Osteocyte (in vitro differentiated cells): ENCODE results near the gene TOX2. TPM values are rescaled to one million over a fixed set of nuclear protein-coding genes. Genes with fewer than 3 reads are reported as not detected.

Experiments
- DNase-seq: peaks from one replicate; pipeline ENCODE4 v3.0.0; 2021; ENCODE audit warnings: mixed read lengths; ENCODE audit not compliant: unreplicated experiment; ENCODE audit errors: extremely low spot score
- H3K27ac Mint-ChIP-seq: one replicate; pipeline ENCODE4 v1.8.0; 2021; ENCODE audit warnings: mild to moderate bottlenecking, mixed read lengths; ENCODE audit not compliant: unreplicated experiment
- H3K27me3 Mint-ChIP-seq: one replicate; pipeline ENCODE4 v1.8.0; 2021; ENCODE audit warnings: mixed read lengths; ENCODE audit not compliant: unreplicated experiment
- H3K36me3 Mint-ChIP-seq: one replicate; pipeline ENCODE4 v1.8.0; 2021; ENCODE audit warnings: mixed read lengths; ENCODE audit not compliant: unreplicated experiment
- H3K4me1 Mint-ChIP-seq: one replicate; pipeline ENCODE4 v1.8.0; 2021; ENCODE audit warnings: mixed read lengths; ENCODE audit not compliant: unreplicated experiment
- H3K4me3 Mint-ChIP-seq: one replicate; pipeline ENCODE4 v1.8.0; 2021; ENCODE audit warnings: mild to moderate bottlenecking, moderate library complexity, mixed read lengths; ENCODE audit not compliant: unreplicated experiment
- H3K9me3 Mint-ChIP-seq: one replicate; pipeline ENCODE4 v1.8.0; 2021; ENCODE audit warnings: mixed read lengths; ENCODE audit not compliant: unreplicated experiment
- CTCF ChIP-seq: fragments of 200-600 bp; sonication (generic); IDR thresholded peaks from 2 replicates; pipeline ENCODE4 v1.5.0; 2021; ENCODE audit warnings: antibody characterized with exemption, mild to moderate bottlenecking, moderate library complexity
- total RNA-seq: library from RNA; stranded (reverse); gene quantifications from 2 replicates; pipeline ENCODE4 v1.2.1, GENCODE V29; 2021

Gene TOX2
- total RNA-seq, 1 donor from 2014 or later, result not detected

DNA sequence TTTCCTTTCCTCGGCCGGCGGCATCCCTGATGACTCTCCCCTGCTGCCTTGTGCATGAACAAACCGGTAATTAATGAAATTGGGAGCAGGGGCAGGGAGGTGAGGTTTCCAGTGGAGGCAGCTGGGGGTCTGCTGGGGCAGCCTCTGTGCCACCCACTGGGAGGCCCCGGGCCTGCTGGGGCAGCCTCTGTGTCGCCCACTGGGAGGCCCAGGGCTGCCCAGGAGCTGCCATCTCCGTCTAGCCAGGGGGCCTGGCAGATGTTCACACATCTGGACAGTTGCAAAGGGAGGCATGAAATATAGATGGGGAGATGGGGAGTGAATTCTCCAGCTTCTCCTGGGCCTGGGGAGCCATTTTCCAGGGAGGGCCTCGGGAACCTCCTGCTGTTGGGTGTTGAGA is 33.8 kb downstream of the TOX2 start:
- H3K4me1 Mint-ChIP-seq, result no peaks in the 10 kb centered on the region
- no peaks in the 10 kb centered on the region for H3K36me3 Mint-ChIP-seq
- no peaks in the 10 kb centered on the region for H3K27me3 Mint-ChIP-seq
- DNase-seq, result no peak
- no peaks in the 10 kb centered on the region for H3K9me3 Mint-ChIP-seq
- TF ChIP-seq CTCF, result no peak
- H3K27ac Mint-ChIP-seq, result no peak overlapping the region
- H3K4me3 Mint-ChIP-seq, result no peak overlapping the region

DNA sequence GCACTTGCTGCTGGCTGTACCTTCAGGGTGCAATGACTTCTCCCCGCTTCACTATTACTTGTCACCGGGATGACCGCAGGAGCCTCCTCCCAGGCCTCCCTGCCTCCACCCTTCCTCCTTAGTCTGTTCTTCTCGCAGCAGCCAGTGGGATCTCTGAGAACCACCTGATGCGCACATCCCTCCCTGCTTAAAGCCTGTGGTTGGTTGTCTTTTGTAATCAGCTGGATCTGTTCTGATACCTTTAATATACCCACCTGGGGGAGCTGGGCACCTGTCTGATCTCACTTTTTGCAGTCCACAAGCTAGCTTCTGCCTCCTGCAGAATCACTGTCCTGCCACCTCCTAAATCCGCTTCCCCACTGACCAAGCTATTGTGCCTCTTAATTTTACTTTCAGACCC is 34.6 kb downstream of the TOX2 start:
- H3K4me3 Mint-ChIP-seq, result no peak overlapping the region
- no peaks in the 10 kb centered on the region for H3K9me3 Mint-ChIP-seq
- DNase-seq, result no peak
- no peaks in the 10 kb centered on the region for H3K27me3 Mint-ChIP-seq
- no peak overlapping the region for H3K27ac Mint-ChIP-seq
- no peaks in the 10 kb centered on the region for H3K36me3 Mint-ChIP-seq
- no peak for TF ChIP-seq CTCF
- H3K4me1 Mint-ChIP-seq, result no peaks in the 10 kb centered on the region

- no peak for DNase-seq
- Mint-ChIP-seq H3K9me3 (no peaks in the 10 kb centered on the region), H3K36me3 (no peaks in the 10 kb centered on the region), H3K4me3 (no peak overlapping the region), H3K27ac (no peak overlapping the region), H3K4me1 (peaks cover 2% of the 10 kb centered on the region), H3K27me3 (no peaks in the 10 kb centered on the region)
- TF ChIP-seq CTCF, result no peak
These were observed 35.3 kb downstream of the TOX2 start for GRCh38 chr20:43949741-43950618.

DNA sequence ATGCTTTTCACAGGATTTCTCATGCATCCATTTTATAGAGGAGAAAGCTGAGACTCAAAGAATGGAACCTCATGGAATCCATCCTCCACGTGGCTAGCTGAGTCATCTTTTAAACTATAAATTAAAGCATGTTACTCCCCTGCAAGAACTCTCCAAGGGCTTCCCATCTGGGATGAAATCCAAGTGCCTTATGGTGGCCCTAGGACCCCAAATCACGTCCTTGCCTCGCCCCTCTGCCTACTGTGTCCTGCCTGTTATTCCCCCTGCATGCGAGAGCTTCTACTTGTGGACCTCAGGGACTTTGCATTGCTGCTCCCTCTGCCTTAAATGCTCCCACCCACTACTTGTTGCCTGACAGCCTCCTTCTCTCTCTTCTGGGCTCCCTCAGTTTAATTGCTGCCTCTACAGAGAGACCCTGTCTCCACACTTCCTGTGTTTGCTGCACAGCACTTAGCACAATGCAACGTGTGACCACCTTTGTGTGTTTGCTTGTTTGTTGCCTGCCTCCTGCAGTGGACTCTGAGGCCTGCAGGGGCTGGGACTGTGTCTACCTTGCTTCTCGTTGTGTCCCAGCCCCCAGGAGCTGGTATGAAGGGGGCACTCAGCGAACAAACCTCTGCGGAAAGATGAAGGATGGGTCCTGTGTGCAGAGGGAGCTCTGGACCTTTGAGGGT is 39.4 kb downstream of the TOX2 start:
- DNase-seq, result no peak
- Mint-ChIP-seq H3K27ac (no peak overlapping the region), H3K4me1 (peaks cover 14% of the 10 kb centered on the region), H3K4me3 (no peak overlapping the region), H3K27me3 (no peaks in the 10 kb centered on the region), H3K36me3 (no peaks in the 10 kb centered on the region), H3K9me3 (no peaks in the 10 kb centered on the region)
- no peak for TF ChIP-seq CTCF

GRCh38 chr20:43954704-43955061 is 40.0 kb downstream of the TOX2 start:
- H3K4me3 Mint-ChIP-seq, result no peak overlapping the region
- no peaks in the 10 kb centered on the region for H3K36me3 Mint-ChIP-seq
- H3K27ac Mint-ChIP-seq, result no peak overlapping the region
- H3K9me3 Mint-ChIP-seq, result no peaks in the 10 kb centered on the region
- TF ChIP-seq CTCF, result no peak
- H3K27me3 Mint-ChIP-seq, result peaks cover 5% of the 10 kb centered on the region
- peaks cover 14% of the 10 kb centered on the region for H3K4me1 Mint-ChIP-seq
- no peak for DNase-seq
